ENCODE results near the gene RNF208.

DNA sequence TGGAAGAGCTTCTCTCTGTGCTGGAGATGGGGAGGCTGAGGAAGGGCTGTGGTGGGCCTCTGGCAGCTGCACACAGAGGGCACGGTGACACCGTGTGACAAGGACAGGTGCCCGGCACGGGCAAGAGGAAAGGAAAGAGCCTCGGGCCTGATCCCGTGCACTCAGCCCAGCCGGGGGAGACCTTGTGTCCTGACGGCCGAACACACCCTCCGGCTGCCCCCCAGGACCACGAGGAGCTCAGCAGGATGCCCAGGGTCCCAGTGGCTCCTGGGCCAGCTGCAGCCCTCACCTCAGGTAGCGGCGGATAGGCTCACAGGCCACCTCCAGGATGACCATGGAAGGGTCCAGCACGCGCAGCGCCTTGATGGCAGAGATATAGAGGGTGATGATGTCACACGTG, 39.2 kb downstream of the RNF208 start:
- TF ChIP-seq POLR2A (IDR thresholded peaks at IDR 0.05; ENCODE audit: low read length) (no peak), GATA1 (IDR thresholded peaks at IDR 0.05; ENCODE audit: low read depth, low read length) (no peak)
